NCI-H1417 treated with DMSO at 0.1 percent for 48 hours (cell line): Measurements from ENCODE around the gene KMT2C.

ENCODE experiments used
- DNase-seq: peaks from one replicate; lab custom pipeline; 2025; lab: John Stamatoyannopoulos, UW

The KMT2C gene

GRCh38 chr7:152140067-152140466 is 295.7 kb downstream of the KMT2C start:
- no peak for DNase-seq

GRCh38 chr7:152137476-152138025 is 298.3 kb downstream of the KMT2C start:
- DNase-seq = no peak

DNA sequence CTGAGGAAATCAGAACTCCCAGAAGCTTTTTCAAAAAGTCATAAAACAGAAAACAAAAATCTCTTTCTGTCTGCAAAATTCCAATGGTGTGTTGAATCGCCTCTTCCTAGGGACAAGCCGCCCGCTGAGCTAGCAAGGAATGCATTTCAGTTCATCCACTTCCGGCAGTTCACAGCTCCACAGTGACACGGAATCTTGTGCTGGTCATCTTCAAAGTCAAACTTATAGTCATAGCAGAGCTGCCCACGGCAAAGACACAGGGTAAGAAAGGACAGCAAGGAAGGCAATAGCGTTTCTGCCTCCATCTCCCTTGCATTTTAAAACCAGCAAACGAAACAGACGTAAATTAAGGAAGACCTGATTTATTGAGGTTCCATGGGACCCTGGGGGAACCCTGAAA is 299.1 kb downstream of the KMT2C start:
- DNase-seq = no peak

- DNase-seq = no peak
Measured at GRCh38 chr7:152133804-152134203, 302.0 kb downstream of the KMT2C start.

- DNase-seq = no peak
Measured at GRCh38 chr7:152132812-152133211, 303.0 kb downstream of the KMT2C start.

DNA sequence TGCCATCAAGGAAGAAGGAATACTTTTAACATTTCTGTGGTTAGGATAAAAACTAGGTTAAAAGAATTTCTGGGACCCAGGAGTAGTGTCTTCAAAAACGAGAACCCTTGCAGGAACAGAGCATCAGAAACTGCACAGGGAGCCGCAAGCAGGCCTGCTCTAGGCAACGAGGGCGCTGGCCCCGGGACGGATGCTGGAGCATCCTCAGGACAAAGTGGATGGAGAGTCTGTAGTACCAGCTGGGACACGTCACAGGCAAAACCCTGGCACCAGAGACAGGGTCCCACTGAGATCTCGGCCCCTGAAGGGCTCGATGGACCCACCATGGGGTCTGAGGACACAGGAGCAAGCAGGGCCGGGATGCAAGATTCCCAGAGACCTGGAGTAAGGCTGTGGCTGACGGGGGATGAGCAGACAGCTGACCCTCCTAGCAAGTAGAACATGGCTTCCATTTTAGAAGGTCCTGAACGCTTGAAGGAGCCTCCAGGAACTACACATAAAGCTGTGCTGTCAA is 303.8 kb downstream of the KMT2C start:
- DNase-seq = no peak

DNA sequence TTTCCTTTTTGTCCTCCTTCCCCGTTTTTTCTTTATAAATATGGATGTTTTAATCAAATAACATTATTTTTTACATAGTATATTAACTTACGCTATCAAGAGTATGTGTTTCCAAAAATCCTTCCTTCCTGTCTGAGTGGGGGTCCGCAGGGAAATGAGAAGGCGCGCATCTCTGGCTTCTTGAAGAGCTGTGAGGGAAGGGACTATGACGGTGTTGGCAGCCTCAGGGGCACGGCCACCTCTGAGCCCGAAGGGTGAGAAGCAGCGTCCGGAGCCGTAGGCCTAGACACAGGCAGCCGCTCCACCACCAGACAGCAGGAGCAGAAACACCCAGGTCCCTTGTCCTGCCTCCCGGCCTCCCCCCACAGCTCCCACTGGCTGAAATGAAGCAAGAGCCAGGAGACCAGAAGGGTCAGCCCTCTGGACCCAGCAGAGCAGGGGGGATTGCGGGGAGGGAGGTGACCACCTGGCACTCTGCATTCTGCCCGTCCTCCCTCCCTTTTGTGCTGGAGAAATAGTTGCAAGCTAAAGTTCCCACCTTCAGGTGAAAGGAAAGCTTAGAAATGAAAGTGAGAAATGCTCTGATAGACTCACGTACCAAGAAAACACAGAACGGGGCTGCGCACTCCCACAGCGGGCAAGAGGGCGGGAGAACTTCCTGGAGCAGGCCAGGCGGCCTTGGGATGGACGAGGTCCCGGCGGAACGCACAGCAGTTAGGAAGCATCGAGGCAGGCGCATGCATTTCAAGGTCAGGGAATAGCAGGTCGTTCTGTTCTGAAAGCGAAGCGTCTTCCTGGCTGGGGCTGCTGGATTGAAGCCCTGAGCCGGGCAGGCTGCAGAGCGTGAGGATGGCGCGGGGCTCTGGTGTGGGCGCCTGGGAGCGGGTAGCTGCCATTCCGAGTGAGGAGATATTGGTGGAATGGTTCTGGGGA is 304.9 kb downstream of the KMT2C start:
- DNase-seq = no peak

GRCh38 chr7:152129682-152130081 is 306.1 kb downstream of the KMT2C start:
- no peak for DNase-seq

- DNase-seq = no peak
Measured at GRCh38 chr7:152128741-152129461, 306.9 kb downstream of the KMT2C start.

- no peak for DNase-seq
Measured at GRCh38 chr7:152128252-152128651, 307.6 kb downstream of the KMT2C start.

- DNase-seq = no peak
Measured at GRCh38 chr7:152127229-152127628, 308.6 kb downstream of the KMT2C start.

GRCh38 chr7:152126741-152127140 is 309.1 kb downstream of the KMT2C start:
- no peak for DNase-seq

DNA sequence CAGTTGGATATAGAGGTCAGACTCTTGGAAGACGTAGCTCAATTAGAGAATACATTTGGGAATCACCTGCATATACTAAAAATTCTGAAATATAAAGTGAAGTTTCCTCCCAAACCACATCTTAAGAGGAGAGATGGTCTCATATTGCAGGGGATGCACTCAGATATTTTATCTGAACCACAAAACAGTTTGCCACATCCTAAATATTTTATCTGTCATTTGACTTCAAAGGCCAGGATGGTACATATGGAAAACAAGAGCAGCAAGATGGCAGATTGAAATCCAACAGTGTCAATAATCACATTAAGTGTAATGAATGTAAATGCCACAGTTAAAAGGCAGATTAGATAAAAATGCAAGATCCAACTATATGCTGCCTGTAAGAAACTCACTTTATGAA is 313.3 kb downstream of the KMT2C start:
- no peak for DNase-seq

DNA sequence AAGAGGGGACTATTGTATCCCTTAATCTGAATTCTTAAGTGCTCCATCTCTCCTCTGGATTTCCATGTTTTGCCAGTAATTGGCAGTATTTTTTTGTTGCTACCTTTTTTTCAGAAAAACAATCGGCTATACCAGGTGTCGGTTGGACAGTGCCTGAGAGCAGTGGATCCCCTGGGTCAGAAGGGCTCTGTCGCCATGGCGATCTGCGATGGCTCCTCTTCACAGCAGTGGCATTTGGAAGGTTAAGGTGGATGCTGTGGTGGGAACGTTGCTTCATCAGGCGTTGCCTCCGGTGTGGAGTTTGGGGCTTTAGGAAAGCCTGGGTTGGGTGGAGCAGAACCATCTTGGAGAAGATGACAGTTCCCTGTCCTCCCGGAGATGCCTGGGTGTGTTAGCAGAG is 314.4 kb downstream of the KMT2C start:
- no peak for DNase-seq

- no peak for DNase-seq
Measured at GRCh38 chr7:152120776-152121175, 315.0 kb downstream of the KMT2C start.

- DNase-seq = no peak
Measured at GRCh38 chr7:152120210-152120609, 315.6 kb downstream of the KMT2C start.

- DNase-seq = no peak
Measured at GRCh38 chr7:152117356-152117755, 318.4 kb downstream of the KMT2C start.

DNA sequence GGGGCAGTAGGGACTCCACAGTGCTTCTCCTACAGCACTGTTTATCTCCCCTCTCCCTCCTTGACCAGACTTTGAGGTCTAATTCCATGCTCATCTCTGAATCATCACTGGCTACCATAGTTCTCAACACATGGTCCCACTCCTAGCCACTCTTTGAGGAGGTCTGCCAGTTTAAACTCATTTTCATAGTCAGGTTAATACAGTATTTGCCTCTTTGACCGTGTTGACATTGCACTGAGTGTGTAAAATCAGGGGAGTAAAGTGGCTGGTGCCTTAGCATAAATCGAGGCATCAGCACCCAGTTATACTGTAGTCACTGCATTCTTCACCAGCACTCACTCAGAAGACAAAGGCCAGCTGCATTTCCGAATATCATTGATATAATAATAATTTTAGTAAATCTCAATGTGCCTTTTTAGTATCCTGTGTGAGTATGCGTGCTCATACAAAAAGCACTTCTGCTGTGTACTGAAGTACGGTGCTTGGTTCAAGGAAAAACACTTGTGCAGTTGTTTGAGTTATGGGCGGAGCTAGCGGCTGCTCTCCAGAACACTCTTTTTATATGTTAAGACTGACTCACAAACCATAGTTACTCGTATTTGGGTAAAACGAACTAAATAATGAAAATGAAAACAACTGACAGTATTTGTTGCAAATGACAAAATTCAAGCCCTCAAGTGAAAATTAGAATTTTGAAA is 320.6 kb downstream of the KMT2C start:
- no peak for DNase-seq

DNA sequence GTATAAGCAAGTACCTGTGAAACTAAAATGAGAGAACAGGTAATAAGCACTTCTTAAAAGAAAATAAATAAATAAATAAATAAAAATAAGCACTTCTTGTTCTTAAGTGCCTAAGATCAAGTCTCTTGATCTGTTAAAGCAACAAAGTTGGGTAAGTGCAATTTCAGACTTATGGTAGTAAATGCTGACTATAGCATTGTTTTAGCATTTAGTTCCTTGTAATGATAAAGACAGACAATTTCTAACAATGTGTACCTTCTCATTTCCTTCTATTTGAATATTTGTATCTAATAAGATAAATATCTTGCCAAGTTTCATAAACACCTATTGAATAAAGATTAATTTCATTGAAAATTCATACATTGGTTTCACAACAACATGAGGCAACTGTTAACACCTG is 323.0 kb downstream of the KMT2C start:
- no peak for DNase-seq

DNA sequence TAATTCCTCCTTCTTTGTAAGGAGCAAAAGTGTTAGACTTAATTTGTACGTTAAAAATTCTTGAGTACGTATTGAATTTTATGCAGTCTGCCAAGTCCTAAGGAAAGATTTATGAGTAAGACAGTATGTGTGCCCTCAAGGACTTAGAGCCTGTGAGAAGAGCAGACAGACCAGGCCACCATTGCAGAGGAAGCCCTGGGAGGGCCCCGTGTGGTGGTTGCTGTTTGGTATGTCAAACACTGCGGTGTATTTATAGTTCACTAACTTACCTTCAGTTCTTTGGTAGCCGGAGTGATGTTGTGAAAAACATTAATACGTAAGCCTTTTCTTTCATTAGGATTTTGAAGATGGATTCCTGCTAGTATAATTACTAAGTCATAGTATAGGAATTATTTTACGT is 327.4 kb downstream of the KMT2C start:
- DNase-seq = no peak

GRCh38 chr7:152107945-152108344 is 327.9 kb downstream of the KMT2C start:
- DNase-seq = no peak

DNA sequence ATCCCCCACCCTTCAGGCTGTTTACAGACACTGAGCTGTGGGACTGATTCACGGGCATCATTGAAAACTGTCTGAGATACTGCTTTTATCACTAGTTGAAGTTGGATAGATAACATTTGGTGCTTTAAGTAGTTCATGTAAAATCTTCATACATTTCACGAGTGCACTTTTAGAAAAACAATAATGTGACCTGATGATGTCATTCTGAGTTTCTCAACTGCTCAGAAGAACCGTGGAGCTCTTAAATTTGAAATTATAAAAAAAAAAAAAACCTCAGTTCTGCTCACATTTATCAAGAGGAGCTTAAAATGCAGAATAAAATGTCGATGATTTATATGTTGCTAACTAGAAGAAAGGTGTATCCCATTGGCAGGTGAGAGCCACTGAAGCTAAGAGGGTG is 328.8 kb downstream of the KMT2C start:
- no peak for DNase-seq
